Measurements from ENCODE around the gene PSMD13.

The PSMD13 gene

GRCh38 chr11:289712-290620 lies 53.2 kb downstream of the PSMD13 start:
- DNase-seq = no peak

DNA sequence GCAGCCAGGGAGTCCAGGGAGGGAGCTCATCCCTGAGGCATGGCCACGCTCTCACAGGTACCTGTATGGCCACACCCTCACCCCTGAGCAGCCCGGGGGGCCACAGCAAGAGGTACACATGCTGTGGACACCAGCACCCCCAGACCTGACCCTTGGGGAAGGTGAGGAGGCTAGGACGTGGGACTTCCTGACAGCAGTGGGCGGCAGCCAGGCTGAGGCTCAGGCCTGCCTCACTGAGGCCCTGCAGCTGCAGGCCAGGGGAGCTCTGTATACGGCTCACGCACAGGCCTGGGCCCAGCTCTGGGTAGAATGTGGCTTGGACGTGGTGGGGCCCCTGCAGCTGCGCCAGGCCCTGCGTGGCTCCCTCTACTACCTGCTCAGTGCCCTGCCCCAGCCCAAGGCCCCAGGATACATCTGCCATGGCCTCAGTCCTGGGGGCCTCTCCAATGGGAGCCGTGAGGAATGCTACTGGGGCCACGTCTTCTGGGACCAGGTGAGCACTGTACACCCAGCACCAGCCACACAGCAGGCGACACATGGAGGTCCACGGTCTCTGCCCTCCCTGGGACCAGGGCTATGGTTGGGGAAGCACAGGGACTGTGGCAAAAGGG lies 54.0 kb downstream of the PSMD13 start:
- no peak for DNase-seq

DNA sequence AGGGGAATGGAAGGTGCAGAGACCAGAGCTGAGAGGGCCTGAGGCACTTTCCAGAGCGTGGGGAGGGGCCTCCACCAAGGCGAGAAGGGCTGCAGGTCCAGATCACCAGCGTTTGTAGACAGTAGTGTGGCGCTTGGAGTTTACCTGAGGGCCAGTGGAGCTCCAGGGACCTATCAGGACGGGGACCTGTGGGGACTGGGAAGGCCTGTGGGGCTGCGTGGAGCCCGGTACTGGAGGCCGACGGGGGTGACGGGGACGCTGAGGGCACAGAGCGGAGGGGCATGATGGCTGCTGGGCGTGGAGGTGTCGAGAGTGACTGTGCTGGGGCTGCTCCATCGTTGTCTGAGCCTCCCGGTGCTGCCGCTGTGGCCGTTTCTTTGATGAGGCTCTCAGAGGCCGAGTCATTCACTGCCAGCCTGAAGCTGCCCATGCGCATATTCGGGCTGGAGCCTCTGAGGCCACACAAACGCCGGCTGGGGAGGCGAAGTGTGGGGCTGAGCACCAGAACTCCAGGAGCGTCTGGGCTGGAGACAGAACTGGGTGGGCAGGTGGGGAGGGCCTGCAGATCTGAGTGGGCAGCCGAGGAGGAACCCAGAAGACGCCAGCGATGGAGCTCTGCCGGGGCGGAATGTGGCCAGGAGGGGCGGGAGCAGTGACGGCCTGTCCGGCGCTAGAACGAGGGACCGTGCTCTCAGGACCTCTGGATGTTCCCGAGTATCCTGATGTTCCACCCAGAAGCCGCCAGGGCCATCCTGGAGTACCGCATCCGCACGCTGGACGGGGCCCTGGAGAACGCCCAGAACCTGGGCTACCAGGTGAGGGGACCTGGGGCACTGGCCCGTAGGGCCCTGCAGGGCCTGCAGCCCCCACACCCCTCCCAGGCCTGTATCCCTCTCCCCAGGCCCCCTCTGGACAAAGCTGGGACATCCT lies 54.8 kb downstream of the PSMD13 start:
- no peak for DNase-seq

DNA sequence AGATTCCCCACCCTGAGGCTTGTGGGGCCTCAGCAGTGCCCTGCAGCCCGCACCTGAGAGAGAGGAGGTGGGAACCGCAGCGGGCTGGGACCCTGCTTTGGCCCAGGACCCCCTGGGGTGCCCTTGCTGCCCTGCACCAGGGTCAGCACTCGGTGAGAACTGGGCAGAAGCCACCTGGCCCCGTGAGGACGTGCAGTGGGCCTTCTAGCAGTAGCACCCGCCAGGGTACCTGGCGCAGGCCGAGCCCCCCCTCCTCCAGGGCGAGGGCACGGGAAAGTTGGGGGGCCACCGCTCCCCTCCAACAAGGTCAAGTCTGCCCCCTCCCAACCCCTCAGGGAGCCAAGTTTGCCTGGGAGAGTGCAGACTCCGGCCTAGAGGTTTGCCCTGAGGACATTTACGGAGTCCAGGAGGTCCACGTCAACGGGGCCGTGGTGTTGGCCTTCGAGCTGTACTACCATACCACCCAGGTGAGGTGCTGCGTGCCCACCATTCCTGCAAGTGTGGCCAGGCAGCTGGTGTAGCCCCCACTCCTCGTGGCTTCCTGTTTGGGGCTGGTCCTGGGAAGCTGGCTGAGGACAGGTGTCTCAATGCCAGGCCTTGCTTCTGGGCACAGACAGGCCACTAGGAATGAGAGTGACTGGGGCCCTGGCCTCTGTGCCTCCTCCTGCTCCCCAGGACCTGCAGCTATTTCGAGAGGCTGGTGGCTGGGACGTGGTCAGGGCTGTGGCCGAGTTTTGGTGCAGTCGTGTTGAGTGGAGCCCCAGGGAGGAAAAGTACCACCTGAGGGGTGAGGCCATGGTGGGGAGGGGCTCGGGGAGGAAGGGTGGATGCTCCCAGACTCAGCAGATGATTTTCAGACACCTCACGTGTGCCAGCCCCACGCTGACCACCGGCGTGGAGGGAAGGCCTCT lies 55.7 kb downstream of the PSMD13 start:
- no peak for DNase-seq

GRCh38 chr11:293271-293851 lies 56.6 kb downstream of the PSMD13 start:
- no peak for DNase-seq

DNA sequence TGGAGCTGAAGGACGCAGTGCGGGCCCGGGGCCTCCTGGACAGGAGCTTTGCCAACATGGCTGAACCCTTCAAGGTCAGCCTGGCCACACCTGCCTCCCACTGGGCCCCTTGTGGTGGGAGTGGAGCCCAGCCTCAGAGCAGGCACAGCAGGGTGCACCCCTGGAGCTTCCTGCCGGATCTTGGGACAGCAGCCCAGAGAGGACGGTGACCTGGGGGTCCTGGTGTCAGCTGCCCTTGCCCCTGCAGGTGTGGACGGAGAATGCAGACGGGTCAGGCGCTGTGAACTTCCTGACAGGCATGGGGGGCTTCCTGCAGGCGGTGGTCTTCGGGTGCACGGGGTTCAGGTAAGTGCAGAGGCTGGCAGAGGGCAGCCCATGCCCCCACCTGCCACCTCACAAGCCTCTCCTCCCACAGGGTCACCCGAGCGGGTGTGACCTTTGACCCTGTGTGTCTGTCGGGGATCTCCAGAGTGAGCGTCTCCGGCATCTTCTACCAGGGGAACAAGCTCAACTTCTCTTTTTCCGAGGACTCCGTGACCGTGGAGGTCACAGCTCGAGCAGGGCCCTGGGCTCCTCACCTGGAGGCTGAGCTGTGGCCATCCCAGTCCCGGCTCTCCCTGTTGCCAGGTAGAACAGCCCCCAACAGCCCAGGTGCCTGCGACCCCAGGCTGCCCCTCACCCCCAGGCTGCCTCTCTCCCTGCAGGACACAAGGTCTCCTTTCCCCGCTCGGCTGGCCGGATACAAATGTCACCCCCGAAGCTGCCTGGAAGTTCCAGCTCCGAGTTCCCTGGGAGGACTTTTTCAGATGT lies 57.3 kb downstream of the PSMD13 start:
- DNase-seq = no peak

- DNase-seq = no peak
These were observed 58.0 kb downstream of the PSMD13 start for GRCh38 chr11:294780-295179.

- no peak for DNase-seq
These were observed 58.8 kb downstream of the PSMD13 start for GRCh38 chr11:295351-296170.

GRCh38 chr11:296171-297050 lies 59.6 kb downstream of the PSMD13 start:
- no peak for DNase-seq

GRCh38 chr11:297051-297585 lies 60.3 kb downstream of the PSMD13 start:
- no peak for DNase-seq

GRCh38 chr11:297586-298405 lies 61.0 kb downstream of the PSMD13 start:
- DNase-seq = peak in 1 of 2 experiments; percentile 45

GRCh38 chr11:298406-299065 lies 61.8 kb downstream of the PSMD13 start:
- DNase-seq = no peak

- no peak for DNase-seq
These were observed 62.5 kb downstream of the PSMD13 start, which contains the start of gene IFITM5 for GRCh38 chr11:299081-299891. IFITM5 (minus strand) TSS chr11:299526; CDS start chr11:299490, 36 bp downstream.

DNA sequence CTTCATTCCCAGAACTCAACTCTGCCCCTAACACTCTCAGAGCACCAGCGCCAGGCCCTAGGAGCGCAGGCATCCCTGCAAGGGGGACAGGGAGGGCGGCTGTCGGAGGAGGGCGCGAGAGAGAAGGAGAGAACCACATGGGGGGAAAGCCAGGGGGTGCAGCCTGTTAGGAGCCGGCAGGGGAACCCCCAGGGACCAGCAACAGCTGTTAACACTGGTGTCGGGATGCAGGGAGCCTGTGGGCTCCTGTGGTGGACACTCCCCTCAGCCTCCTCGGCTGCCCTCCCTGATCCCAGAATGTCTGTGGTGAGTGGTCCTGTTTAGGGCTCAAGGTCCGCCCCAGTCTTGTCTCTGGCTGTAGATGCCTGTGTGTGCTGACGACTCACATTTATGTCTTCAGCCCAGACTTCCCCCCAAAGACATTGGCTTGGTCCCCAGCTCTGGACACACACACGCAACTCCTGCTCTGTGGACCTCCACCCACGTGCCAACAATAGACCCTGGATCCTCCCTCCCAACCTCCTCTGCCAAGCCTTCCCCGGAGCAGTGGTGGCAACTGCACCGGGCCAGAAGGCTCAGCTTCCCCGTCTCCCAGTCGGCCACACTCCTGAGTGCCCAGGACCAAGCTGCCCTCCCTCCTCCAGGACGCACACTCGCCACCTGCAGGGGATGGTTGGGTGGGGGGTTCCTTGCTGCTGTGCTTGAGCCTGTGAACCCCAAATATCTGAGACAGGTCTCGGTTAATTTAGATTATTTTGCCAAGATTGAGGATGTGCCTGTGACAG lies 63.4 kb downstream of the PSMD13 start:
- no peak for DNase-seq

Data from activated CD4-positive, alpha-beta T cell treated with anti-CD3 and anti-CD28 coated beads, Interleukin-2, amount 50 U/mL, for 48 hours (primary cell).